Activated CD8-positive, alpha-beta T cell treated with anti-CD3 and anti-CD28 coated beads, Interleukin-2, amount 10 ng/mL, durations not matched to agents 7 days and 5 days (primary cell): ENCODE results near the gene ACAD10. TPM values are rescaled to one million over a fixed set of nuclear protein-coding genes. Genes with fewer than 3 reads are reported as not detected.
"Not testable (repeated sequence)": the region's sequence is repeated elsewhere in the genome, so short reads cannot be mapped to it uniquely, and the experiment has no call there.

ENCODE experiments used
- ATAC-seq: fragments of 150-1000 bp; cut with Tn5 transposase; one replicate; pipeline ENCODE4 v1.10.0; 2021; ENCODE audit warnings: moderate library complexity
- CTCF ChIA-PET: fragments of 350-600 bp; sonication (Branson Sonifier 250); formaldehyde crosslinking; loops from one replicate; lab custom pipeline; 2021; ENCODE audit warnings: antibody characterized with exemption; lab: Charles Lee
- POLR2A ChIA-PET: fragments of 350-600 bp; sonication (Branson Sonifier 250); formaldehyde crosslinking; loops from one replicate; lab custom pipeline; 2021; ENCODE audit warnings: antibody characterized with exemption; lab: Charles Lee
- DNase-seq: peaks from one replicate; pipeline ENCODE4 v3.0.0-alpha.2; 2020
- H3K27ac Mint-ChIP-seq: one replicate; pipeline ENCODE4 v1.8.0; 2021; ENCODE audit warnings: mild to moderate bottlenecking, mixed read lengths
- H3K27me3 Mint-ChIP-seq: one replicate; pipeline ENCODE4 v1.8.0; 2021; ENCODE audit warnings: low read depth, mixed read lengths
- H3K36me3 Mint-ChIP-seq: one replicate; pipeline ENCODE4 v1.8.0; 2021; ENCODE audit warnings: low read depth, mixed read lengths
- H3K4me1 Mint-ChIP-seq: one replicate; pipeline ENCODE4 v1.8.0; 2021; ENCODE audit warnings: low read depth, mixed read lengths
- H3K4me3 Mint-ChIP-seq: one replicate; pipeline ENCODE4 v1.8.0; 2021; ENCODE audit warnings: mild to moderate bottlenecking, mixed read lengths
- H3K9me3 Mint-ChIP-seq: one replicate; pipeline ENCODE4 v1.8.0; 2022; ENCODE audit warnings: mixed read lengths; ENCODE audit not compliant: insufficient read depth
- total RNA-seq, 2 experiments: library from RNA; stranded (reverse); gene quantifications; one replicate each; pipeline ENCODE4 v1.2.3, GENCODE V29; 2021

ACAD10 gene
- total RNA-seq, 2 experiments from 2014 or later = 24.9 to 27.3 TPM

DNA sequence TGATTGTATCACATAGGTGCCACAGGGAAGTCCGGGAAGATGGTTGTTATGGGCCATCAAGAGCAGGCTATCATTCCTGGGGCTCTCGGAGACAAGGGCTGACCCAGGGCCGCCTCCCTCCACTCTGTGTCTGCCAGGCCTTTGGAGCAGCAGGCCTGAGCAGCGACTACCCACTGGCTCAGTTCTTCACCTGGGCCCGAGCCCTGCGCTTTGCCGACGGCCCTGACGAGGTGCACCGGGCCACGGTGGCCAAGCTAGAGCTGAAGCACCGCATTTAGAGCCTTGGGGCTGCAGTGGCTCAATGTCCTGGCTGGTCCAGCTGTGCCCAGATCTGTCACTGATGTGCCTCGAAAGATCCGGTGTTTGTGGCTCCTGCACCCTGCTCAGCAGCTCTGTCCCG is 70.3 kb downstream of the ACAD10 start:
- peaks cover 3% of the 10 kb centered on the region for H3K27me3 Mint-ChIP-seq
- POLR2A ChIA-PET = no interaction called here
- peaks cover 30% of the 10 kb centered on the region for H3K4me1 Mint-ChIP-seq
- no peak overlapping the region for H3K27ac Mint-ChIP-seq
- no peak for ATAC-seq
- H3K36me3 Mint-ChIP-seq = peaks cover 8% of the 10 kb centered on the region
- CTCF ChIA-PET = interaction anchor here (5.4 kb wide), 1 partner anchor 57 kb away, joined by 40 read pairs; no protein-coding TSS in a partner anchor
- no peak for DNase-seq
- H3K4me3 Mint-ChIP-seq = no peak overlapping the region
- H3K9me3 Mint-ChIP-seq = no peaks in the 10 kb centered on the region

DNA sequence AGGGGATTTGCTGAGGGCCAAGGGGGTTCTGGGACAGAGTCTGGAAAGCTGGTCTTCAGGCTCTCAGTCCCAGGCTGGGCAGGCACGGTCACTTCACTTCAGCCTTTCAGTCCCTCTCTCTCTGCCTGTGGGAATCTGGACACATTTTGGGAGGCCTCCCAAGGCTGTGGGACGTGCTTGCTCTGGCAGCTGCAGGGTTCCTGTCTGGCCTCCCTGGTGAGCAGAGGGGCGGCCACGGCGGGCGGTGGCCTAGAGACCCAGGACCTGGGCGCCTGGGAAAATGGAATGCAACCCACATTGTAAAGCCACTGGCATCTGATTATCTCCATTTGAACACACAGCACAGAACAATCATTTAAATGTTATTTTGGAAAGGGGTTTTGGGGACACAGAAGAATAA is 70.8 kb downstream of the ACAD10 start:
- H3K4me3 Mint-ChIP-seq = no peak overlapping the region
- no peak overlapping the region for H3K27ac Mint-ChIP-seq
- CTCF ChIA-PET = interaction anchor here (1.6 kb wide), 1 partner anchor 56 kb away, joined by 7 read pairs; no protein-coding TSS in a partner anchor
- no peaks in the 10 kb centered on the region for H3K9me3 Mint-ChIP-seq
- POLR2A ChIA-PET = no interaction called here
- peaks cover 32% of the 10 kb centered on the region for H3K4me1 Mint-ChIP-seq
- DNase-seq (no peak), ATAC-seq (no peak)
- H3K27me3 Mint-ChIP-seq = peaks cover 4% of the 10 kb centered on the region
- H3K36me3 Mint-ChIP-seq = peaks cover 8% of the 10 kb centered on the region

DNA sequence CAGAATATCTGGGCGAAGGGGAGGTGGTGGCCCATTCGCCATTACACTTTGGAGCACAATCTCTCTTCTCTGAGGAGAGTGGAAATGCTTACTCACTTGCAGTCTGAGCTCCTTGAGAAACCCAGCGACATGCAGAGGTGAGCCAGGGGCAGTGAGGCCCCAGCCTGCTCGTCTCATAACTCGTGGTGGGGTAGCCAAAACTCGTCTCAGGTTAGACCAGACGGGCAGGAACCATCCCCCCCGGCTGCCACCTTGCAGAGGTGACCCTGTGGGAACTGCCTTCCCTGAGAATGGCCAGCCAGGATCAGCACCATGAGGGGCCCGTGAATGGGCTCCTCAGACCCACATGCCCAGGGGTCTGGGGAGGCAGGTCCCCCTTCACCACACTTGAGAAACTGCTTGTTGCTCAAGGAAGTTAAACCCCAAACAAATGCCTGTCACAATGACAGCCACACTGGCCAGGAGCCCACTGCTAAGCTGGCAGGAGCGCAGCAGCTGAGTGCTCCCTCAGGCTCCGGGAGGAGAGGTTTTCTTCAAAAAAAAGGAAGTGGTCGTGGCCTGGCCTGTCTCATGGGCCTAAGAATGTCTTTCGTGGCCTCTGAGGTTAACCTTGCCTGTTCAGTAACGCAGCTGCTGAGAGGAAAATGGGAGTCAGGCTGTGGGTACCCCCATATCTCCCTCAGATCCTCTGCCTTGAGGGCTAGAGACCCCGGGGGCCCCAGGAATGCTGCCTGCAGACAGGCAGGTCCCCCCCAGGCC is 71.7 kb downstream of the ACAD10 start:
- Mint-ChIP-seq H3K36me3 (peaks cover 8% of the 10 kb centered on the region), H3K9me3 (no peaks in the 10 kb centered on the region), H3K27me3 (peaks cover 9% of the 10 kb centered on the region), H3K4me1 (peaks cover 38% of the 10 kb centered on the region), H3K27ac (peak overlapping the region; percentile 81), H3K4me3 (peak overlapping the region; percentile 15)
- CTCF ChIA-PET = interaction anchor here (1.6 kb wide), 1 partner anchor 55 kb away, joined by 7 read pairs; no protein-coding TSS in a partner anchor
- DNase-seq (peak; percentile 66), ATAC-seq (peak; percentile 78)
- POLR2A ChIA-PET = no interaction called here

DNA sequence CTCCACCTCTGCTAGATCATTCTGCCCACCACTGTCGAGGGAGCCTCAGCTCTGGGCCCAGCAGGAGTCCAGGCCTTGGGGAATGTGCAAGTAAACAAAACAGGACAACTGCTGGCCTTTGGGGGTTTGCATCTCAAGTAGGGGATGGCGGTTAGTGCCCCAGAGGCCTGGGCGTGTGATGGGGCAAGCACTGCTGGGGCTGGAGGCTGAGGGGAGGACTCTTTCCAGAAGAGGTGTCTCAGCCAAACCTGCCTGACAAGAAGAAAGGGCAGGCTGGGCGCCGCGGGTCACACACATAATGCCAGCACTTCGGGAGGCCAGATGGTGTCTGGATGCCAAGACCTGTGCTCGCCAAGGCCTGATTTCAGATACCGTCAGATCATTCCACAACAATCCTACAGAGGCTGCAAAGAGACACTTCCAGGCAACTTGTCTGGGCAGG is 72.3 kb downstream of the ACAD10 start:
- DNase-seq (no peak), ATAC-seq (peak; percentile 34)
- Mint-ChIP-seq H3K36me3 (peaks cover 8% of the 10 kb centered on the region), H3K27ac (peak overlapping the region; percentile 81), H3K27me3 (peaks cover 14% of the 10 kb centered on the region), H3K9me3 (no peaks in the 10 kb centered on the region), H3K4me3 (peak overlapping the region; percentile 15), H3K4me1 (peaks cover 42% of the 10 kb centered on the region)
- CTCF ChIA-PET = interaction anchor here (1.6 kb wide), 1 partner anchor 55 kb away, joined by 7 read pairs; no protein-coding TSS in a partner anchor
- POLR2A ChIA-PET = no interaction called here

DNA sequence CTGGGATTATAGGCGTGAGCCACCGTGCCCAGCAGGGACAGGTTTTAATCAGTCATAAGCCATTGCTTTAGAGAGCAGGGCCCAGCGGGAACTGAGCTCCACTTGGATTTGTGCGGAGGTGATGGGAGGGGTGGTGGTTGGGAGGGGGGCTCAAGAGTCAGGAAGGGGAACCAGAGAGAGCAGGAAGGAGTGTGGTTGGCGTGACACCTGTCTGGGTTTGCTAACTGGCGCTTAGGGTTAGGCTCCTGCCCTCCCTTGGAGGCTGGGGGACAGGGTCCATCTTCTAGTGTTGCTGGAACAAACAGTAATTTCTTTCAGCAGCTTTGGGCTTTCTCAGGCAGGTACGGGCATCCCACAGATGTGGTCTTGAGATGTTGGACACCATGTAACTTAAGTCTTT is 73.4 kb downstream of the ACAD10 start:
- Mint-ChIP-seq H3K27ac (no peak overlapping the region), H3K36me3 (peaks cover 8% of the 10 kb centered on the region), H3K4me1 (peaks cover 42% of the 10 kb centered on the region), H3K9me3 (no peaks in the 10 kb centered on the region), H3K4me3 (no peak overlapping the region), H3K27me3 (peaks cover 20% of the 10 kb centered on the region)
- ATAC-seq (no peak), DNase-seq (no peak)
- CTCF ChIA-PET = interaction anchor here (4.0 kb wide), 1 partner anchor 54 kb away, joined by 17 read pairs; no protein-coding TSS in a partner anchor
- POLR2A ChIA-PET = no interaction called here

DNA sequence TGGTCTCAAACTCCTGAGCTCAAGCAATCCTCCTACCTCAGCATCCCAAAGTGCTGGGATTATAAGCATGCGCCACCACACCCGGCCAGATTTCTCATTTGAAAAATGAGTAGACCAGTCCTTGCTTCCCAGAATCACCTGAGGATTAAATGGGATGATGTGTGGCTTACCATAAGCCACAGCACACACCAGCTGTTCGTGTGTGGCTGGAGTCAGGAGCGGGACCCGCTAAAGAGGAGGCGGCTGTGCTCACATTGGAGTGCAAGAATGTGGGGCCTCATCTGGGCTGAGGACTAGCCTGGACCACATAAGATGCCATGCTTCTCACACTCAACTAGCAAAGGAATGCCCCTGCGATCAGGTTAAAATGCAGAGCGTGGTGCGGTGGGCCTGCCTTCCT is 74.1 kb downstream of the ACAD10 start:
- DNase-seq (no peak), ATAC-seq (no peak)
- Mint-ChIP-seq H3K4me3 (no peak overlapping the region), H3K27me3 (peaks cover 26% of the 10 kb centered on the region), H3K4me1 (peaks cover 42% of the 10 kb centered on the region), H3K27ac (no peak overlapping the region), H3K36me3 (peaks cover 5% of the 10 kb centered on the region), H3K9me3 (no peaks in the 10 kb centered on the region)
- ChIA-PET POLR2A (no interaction called here), CTCF (interaction anchor here (1.5 to 4.0 kb wide), 2 partner anchors 19 to 53 kb away, joined by 3 to 17 read pairs; no protein-coding TSS in a partner anchor)

DNA sequence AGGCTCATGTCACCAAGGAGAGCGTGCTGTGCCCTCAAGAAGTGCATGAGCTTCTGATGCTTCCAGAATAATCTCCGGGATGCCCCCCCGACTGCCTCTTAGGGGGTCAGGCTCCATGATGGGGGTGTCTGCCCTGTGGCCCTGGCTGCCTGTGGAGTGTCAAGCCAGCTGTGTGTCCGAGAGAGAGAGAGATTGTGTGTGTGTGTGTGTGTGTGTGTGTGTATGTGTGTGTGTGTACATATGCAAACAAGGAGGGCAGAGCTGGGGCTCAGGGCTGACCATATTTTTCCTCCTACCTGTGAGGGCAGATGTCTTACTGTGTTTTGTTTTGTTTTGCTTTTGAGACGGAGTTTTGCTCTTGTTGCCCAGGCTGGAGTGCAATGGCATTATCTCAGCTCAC is 75.2 kb downstream of the ACAD10 start:
- ATAC-seq (no peak), DNase-seq (no peak)
- ChIA-PET POLR2A (interaction anchor here (0.7 kb wide), 1 partner anchor 80 kb away, joined by 3 read pairs; no protein-coding TSS in a partner anchor), CTCF (interaction anchor here (1.5 to 4.0 kb wide), 2 partner anchors 20 to 52 kb away, joined by 3 to 17 read pairs; no protein-coding TSS in a partner anchor)
- Mint-ChIP-seq H3K27me3 (peaks cover 30% of the 10 kb centered on the region), H3K36me3 (peaks cover 1% of the 10 kb centered on the region), H3K4me1 (peaks cover 45% of the 10 kb centered on the region), H3K9me3 (no peaks in the 10 kb centered on the region), H3K27ac (no peak overlapping the region), H3K4me3 (no peak overlapping the region)

DNA sequence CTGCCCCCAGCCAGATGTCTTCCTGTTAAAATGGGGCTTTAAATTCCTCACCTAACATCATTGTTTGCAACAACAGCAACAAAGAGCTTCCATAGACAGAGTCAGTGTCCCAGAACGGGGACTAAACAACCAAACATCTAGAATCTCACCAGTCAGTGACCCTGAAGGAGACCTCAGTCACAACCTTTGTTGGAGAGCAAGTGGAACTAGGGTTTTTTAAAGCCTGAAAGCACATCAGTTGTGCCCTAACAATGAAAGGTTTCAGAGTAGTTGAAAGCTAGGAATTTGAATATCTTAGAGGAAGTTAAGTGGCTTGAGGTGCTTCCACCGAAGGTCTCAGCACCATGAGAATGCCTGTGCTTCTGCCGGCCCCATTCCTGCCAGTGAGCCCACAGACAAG is 75.9 kb downstream of the ACAD10 start:
- Mint-ChIP-seq H3K27ac (no peak overlapping the region), H3K9me3 (no peaks in the 10 kb centered on the region), H3K4me1 (peaks cover 49% of the 10 kb centered on the region), H3K36me3 (peaks cover 1% of the 10 kb centered on the region), H3K27me3 (peaks cover 34% of the 10 kb centered on the region), H3K4me3 (no peak overlapping the region)
- ChIA-PET POLR2A (no interaction called here), CTCF (interaction anchor here (4.0 kb wide), 1 partner anchor 51 kb away, joined by 17 read pairs; no protein-coding TSS in a partner anchor)
- ATAC-seq = no peak
- no peak for DNase-seq

DNA sequence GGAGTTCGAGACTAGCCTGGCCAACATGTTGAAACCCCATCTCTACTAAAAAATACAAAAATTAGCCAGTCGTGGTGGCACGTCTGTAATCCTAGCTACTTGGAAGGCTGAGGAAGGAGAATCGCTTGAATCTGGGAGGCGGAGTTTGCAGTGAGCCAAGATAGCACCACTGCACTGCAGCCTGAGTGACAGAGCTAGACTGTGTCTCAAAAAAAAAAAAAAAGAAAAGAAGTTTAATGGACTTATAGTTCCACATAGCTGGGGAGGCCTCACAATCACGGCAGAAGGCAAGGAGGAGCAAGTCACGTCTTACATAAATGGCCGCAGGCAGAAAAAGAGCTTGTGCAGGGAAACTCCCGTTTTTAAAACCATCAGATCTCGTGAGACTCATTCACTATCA is 77.7 kb downstream of the ACAD10 start:
- CTCF ChIA-PET = interaction anchor here (0.8 to 1.3 kb wide), 3 partner anchors 10 to 124 kb away, joined by 4 to 7 read pairs (median 5); no protein-coding TSS in a partner anchor
- Mint-ChIP-seq H3K27me3 (peaks cover 46% of the 10 kb centered on the region), H3K4me1 (peaks cover 36% of the 10 kb centered on the region)
- H3K9me3 Mint-ChIP-seq, POLR2A ChIA-PET, ATAC-seq, DNase-seq, H3K4me3 Mint-ChIP-seq, H3K36me3 Mint-ChIP-seq, H3K27ac Mint-ChIP-seq: not testable (repeated sequence)

DNA sequence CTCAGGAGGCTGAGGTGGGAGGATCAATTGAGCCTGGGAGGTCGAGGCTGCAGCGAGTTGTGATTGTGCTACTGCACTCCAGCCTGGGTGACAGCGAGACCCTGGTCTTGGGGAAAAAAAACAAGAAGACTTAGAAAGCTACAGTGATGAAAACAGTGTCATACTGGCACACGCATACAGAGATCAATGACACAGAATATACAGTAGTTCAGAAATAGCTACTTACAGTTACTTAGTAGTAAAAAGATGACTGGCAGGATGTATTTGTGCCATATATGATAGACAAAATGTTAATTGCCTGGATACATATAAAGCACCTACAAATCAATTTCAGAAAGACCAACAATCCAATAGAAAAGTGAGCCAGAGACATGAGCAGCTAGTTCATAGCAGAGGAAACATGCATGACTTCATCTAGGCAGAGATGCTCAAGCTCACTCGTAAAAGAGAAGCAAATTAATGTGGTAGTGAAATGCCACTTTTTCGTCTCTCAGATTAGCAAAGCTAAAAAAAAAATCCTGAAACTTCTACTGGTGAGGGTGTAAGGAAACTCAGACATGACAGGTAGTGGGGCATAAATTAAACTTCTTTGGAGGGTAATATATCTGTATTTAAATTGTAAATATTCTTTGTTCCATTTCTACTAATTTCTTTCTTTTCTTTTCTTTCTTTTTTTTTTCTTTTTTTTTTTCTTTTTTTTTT is 78.4 kb downstream of the ACAD10 start:
- H3K36me3 Mint-ChIP-seq = no peaks in the 10 kb centered on the region
- no peak overlapping the region for H3K4me3 Mint-ChIP-seq
- H3K4me1 Mint-ChIP-seq = peaks cover 30% of the 10 kb centered on the region
- no peak overlapping the region for H3K27ac Mint-ChIP-seq
- H3K9me3 Mint-ChIP-seq = no peaks in the 10 kb centered on the region
- ChIA-PET CTCF (interaction anchor here (0.6 to 1.3 kb wide), 4 partner anchors 11 to 465 kb away, joined by 3 to 7 read pairs (median 4); no protein-coding TSS in a partner anchor), POLR2A (interaction anchor here (0.6 kb wide), 1 partner anchor 636 kb away, joined by 4 read pairs; no protein-coding TSS in a partner anchor)
- ATAC-seq (no peak), DNase-seq (no peak)
- peaks cover 49% of the 10 kb centered on the region for H3K27me3 Mint-ChIP-seq

DNA sequence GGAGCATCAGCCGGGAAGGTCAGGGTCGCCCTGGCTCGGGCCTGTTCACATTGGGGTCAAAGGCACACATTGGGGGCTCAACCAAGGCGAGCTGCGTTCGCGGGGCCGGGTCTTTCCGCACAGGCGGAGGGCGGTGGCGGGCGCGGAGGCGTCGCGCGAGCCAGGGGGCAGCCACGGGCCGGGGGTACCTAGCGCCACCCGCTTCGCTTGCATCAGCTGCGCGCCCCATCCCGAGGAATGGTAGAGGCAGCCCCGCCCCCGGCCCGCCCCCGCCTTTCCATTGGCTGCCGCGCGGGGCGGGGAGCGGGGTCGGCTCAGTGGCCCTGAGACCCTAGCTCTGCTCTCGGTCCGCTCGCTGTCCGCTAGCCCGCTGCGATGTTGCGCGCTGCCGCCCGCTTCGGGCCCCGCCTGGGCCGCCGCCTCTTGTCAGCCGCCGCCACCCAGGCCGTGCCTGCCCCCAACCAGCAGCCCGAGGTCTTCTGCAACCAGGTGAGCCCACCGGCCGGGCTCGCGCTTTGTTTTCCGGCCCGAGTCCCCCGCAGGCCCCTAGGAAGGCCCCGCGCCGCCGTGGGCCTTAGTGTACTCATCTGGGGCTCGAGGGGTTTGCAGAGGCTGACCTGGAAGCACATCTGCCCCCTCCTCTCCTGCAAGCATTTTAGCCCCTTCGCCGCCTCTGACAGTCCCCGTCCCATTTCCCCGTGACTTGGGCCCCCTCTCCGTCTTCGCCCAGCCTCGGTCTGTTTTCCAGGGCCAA is 80.9 kb downstream of the ACAD10 start, which contains the start of gene ALDH2:
TSS of gene ALDH2 (plus strand) at position 326 of the 754 bp plus-strand sequence. CDS start at position 376, 50 bp downstream.
- Mint-ChIP-seq H3K36me3 (no peaks in the 10 kb centered on the region), H3K9me3 (no peaks in the 10 kb centered on the region), H3K4me3 (peak within 1 kb of the TSS; percentile 59), H3K27ac (peak within 1 kb of the TSS; percentile 22), H3K27me3 (peaks cover 52% of the 10 kb centered on the region), H3K4me1 (peaks cover 21% of the 10 kb centered on the region)
- ChIA-PET POLR2A (interaction anchor here (1.1 kb wide), 1 partner anchor 9 kb away, joined by 3 read pairs; no protein-coding TSS in a partner anchor), CTCF (no interaction called here)
- DNase-seq (no peak), ATAC-seq (peak; percentile 82)
